HTERT RPE-1 (cell line): ENCODE measurements around the gene PRRC2B.

ENCODE experiments used
- in situ Hi-C: fragments of 300-500 bp; cut with MboI; formaldehyde crosslinking; loops from 4 replicates; pipeline ENCODE4 v1.14.3; 2020; ENCODE audit warnings: low sequenced_read_pairs

PRRC2B gene

GRCh38 chr9:131407717-131408195 lies 13.9 kb downstream of the PRRC2B start:
- in situ Hi-C loops = no loop called here

DNA sequence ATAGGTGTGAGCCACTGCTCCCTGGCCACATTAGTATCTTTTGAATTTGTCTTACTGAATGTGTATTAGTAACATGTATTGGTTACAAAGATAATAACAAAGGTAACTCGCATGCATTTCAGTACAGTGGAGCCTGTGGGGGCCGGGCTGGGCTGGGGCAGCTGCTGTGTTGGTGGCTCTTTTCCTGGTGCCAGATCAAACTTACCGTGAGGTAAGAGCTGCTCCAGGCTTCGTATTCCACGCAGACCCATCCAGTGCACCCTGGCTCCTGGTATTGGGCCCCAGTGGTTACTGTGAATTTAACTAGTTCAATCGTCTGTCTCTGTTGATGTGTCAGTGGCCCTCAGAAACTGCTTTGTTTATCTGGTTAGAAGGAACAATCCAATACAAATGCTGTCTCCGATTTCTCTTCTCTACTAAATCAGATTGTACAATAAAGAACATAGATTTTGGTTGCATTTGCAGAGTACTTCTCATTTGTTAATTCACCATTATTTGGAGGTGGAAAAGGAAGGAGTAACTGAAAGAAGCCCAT lies 15.6 kb downstream of the PRRC2B start:
- in situ Hi-C loops = no loop called here

GRCh38 chr9:131410044-131410491 lies 16.2 kb downstream of the PRRC2B start:
- in situ Hi-C loops = no loop called here

DNA sequence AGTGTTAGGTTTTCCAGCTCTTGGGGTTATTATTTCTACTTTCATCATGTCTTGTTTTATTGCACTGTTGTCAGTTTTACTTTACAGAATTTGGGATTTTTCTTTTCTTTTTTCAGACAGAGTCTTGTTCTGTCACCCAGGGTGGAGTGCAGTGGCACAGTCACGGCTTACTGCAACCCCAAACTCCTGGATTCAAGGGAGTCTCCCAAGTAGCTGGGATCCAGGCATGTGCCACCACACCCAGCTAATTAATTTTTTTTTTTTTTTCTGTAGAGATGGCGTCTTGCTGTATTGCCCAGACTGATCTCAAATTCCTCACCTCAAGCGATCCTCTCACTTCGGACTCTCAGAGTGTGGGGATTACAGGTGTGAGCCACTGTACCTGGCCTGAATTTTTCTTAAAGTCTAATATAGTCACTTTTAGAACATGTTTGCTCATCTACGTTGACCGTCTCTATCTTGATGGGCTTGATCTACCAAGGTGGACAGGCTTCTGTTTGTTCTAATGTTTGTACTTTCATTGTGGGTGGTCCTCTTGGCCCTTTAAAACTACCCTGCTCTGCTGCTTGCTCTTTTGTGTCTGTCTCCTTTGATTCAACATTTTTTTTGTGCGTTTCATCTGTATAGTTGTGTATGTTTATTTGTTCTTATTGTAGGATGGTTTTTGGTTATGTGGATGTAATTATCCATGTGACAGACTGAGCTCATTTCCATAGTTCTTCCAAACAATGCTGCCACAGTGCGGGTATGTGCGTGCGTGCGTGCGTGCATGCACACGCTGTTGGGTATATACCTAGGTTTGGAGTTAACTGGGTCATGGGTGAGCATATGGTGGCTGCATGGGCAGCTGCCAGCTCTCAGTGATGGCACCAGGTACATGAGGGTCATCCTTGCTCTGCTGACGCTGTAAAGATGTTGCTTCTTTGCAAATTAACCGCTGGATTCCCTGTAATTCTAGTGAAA lies 18.1 kb downstream of the PRRC2B start:
- in situ Hi-C loops = no loop called here

- in situ Hi-C loops = no loop called here
Observed at GRCh38 chr9:131416509-131416908, 22.6 kb downstream of the PRRC2B start.

GRCh38 chr9:131417264-131418142 lies 23.6 kb downstream of the PRRC2B start:
- in situ Hi-C loops = no loop called here

DNA sequence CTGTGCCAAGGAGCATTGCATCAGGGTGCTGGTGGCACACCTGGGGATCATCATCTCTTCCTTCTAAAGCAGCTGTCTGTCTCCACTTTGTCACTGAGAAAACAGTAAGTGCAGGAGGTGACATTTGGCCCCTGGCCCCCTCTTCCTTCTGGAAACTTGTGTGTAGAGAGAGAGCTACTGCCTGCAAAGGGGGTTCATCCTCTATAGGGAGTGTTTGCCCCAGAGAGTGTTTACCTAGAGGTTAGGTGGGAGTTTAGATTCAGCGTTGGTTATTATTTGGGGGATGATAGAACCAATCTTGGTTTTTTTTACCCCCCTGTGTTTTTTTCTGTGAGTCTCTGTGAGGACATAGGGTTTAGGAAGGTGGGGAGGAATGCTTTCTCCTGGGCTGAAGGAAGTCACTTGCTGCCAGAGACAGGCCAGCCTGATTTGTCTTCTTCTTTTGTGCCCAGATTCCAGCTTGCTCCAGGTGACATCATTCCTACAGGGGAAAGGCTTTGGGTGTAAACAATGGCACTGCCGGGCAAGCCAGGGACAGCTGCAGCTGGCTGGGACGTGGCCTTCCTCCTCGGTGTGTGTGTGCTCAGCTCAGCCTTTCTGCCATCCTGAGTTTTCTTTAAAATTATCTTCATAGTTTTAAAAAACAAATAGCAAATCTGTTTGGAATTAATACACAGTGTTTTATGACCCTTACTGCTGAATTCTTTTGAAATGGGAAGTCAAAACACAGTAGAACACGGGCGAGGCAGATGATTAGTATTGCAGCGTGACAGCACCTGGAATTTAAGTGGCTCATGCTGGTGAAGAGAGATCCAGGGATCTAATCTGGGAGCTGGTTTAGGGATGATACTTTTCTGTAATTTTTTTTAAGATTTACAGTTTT lies 24.5 kb downstream of the PRRC2B start:
- in situ Hi-C loops = no loop called here

GRCh38 chr9:131419026-131419614 lies 25.2 kb downstream of the PRRC2B start:
- in situ Hi-C loops = no loop called here

GRCh38 chr9:131419716-131420115 lies 25.8 kb downstream of the PRRC2B start:
- in situ Hi-C loops = no loop called here

GRCh38 chr9:131420980-131421624 lies 27.2 kb downstream of the PRRC2B start:
- in situ Hi-C loops = no loop called here

DNA sequence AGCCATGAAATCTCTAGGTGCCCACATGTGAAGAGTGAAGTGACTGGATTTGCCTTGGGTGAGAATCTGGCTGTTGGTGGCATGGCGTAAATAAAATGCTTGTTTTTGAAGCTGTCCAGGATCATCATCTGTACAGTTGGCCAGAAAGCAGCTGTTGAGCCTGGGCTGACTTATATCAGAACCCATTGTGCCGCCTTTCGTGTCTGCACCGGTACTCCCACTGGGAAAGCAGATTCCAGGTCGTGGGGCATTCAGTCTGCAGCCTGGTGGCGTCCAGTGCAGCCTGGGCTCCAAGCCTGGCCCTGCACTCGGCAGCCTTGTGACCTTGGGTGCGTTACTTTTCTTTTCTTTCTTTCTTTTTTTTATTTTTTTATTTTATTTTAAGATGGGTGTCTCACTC lies 27.8 kb downstream of the PRRC2B start:
- in situ Hi-C loops = no loop called here

- in situ Hi-C loops = no loop called here
Observed at GRCh38 chr9:131422241-131422792, 28.4 kb downstream of the PRRC2B start.

GRCh38 chr9:131423171-131423581 lies 29.3 kb downstream of the PRRC2B start:
- in situ Hi-C loops = no loop called here

GRCh38 chr9:131426545-131426944 lies 32.7 kb downstream of the PRRC2B start:
- in situ Hi-C loops = no loop called here

DNA sequence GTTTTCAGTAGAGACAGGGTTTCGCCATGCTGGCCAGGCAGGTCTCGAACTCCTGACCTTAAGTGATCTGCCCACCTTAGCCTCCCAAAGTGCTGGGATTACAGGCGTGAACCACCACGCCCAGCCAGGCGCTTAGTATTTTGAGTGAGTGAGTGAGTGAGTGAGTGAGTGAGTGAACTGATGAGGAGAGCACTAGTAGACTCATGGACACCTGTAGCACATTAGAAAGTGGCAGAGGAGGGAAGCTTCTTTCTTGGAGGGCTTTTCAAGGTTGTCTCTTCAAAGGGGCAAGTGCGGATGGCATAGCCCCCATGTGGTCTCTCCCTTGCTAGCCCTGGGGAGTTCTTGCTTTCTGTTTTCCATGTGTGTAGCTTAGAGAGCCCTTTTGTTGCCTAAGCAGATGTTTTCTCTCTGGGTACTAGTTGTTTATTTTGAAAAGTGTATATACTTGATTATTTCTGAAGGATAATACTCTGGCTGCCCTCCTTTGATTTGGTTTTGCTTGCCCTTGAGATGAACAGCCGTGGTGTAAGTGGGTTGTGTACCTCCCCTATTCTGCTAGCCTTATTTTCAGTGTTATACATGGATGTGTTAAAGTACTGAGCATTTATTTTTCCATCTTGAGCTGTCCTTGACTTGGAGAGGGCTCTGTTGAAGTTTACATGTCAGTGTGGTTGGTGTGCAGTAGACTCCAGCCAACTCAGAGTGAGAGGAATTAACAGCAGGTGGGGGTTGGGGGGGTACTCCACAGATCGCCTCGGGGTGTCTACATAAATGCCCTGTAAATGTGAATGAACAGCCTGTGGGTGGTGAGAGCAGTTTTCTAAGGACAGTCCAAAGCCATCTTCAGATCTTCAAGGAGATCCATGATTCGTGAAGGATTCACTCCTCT lies 35.5 kb downstream of the PRRC2B start:
- in situ Hi-C loops = no loop called here

GRCh38 chr9:131432050-131432449 lies 38.2 kb downstream of the PRRC2B start:
- in situ Hi-C loops = no loop called here

- in situ Hi-C loops = no loop called here
Observed at GRCh38 chr9:131432597-131433301, 38.9 kb downstream of the PRRC2B start.
